ENCODE data around the gene SGCB.

Gene SGCB

DNA sequence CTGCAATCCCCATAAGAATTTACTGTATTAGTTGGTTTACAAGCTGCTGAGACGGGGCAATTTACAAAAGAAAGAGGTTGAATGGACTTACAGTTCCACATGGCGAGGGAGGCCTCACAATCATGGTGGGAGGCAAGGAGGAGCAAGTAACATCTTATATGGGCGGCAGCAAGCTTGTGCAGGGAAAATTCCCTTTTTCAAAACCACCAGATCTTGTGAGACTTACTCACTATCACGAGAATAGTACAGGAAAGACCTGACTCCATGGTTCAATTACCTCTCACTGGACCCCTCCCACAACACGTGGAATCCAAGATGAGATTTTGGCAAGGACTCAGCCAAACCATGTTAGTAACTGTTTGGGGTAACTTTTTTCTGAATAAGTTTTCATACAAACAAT lies 11.2 kb upstream of the SGCB start:
- TF ChIP-seq, protein P1, sequence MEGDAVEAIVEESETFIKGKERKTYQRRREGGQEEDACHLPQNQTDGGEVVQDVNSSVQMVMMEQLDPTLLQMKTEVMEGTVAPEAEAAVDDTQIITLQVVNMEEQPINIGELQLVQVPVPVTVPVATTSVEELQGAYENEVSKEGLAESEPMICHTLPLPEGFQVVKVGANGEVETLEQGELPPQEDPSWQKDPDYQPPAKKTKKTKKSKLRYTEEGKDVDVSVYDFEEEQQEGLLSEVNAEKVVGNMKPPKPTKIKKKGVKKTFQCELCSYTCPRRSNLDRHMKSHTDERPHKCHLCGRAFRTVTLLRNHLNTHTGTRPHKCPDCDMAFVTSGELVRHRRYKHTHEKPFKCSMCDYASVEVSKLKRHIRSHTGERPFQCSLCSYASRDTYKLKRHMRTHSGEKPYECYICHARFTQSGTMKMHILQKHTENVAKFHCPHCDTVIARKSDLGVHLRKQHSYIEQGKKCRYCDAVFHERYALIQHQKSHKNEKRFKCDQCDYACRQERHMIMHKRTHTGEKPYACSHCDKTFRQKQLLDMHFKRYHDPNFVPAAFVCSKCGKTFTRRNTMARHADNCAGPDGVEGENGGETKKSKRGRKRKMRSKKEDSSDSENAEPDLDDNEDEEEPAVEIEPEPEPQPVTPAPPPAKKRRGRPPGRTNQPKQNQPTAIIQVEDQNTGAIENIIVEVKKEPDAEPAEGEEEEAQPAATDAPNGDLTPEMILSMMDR (IDR thresholded peaks at IDR 0.05; ENCODE audit: low read depth, low read length, missing control alignments), result no peak
- H3K4me3 ChIP-seq (ENCODE audit: low read depth, low read length), result no peak overlapping the region
- no peak for DNase-seq (ENCODE audit: low read depth)

GRCh38 chr4:52045028-52045427 lies 6.9 kb upstream of the SGCB start:
- DNase-seq (ENCODE audit: low read depth), result no peak
- TF ChIP-seq, protein P1 (IDR thresholded peaks at IDR 0.05; ENCODE audit: low read depth, low read length, missing control alignments), result no peak
- H3K4me3 ChIP-seq (ENCODE audit: low read depth, low read length), result no peak overlapping the region

GRCh38 chr4:52037689-52038102 lies 403 bp downstream of the SGCB start:
- peak overlapping the region; percentile 84 for H3K4me3 ChIP-seq (ENCODE audit: low read depth, low read length)
- DNase-seq (ENCODE audit: low read depth), result peak; percentile 7
- TF ChIP-seq, protein P1 (IDR thresholded peaks at IDR 0.05; ENCODE audit: low read depth, low read length, missing control alignments), result no peak

GRCh38 chr4:52036886-52037530 lies 1.1 kb downstream of the SGCB start:
- TF ChIP-seq, protein P1 (IDR thresholded peaks at IDR 0.05; ENCODE audit: low read depth, low read length, missing control alignments), result no peak
- no peak for DNase-seq (ENCODE audit: low read depth)
- H3K4me3 ChIP-seq (ENCODE audit: low read depth, low read length), result peak overlapping the region; percentile 84; the same call in 1 of the 2 replicates

- no peak for DNase-seq (ENCODE audit: low read depth)
- TF ChIP-seq, protein P1 (IDR thresholded peaks at IDR 0.05; ENCODE audit: low read depth, low read length, missing control alignments), result no peak
- no peak overlapping the region for H3K4me3 ChIP-seq (ENCODE audit: low read depth, low read length)
These were observed 2.9 kb downstream of the SGCB start for GRCh38 chr4:52035190-52035589.

DNA sequence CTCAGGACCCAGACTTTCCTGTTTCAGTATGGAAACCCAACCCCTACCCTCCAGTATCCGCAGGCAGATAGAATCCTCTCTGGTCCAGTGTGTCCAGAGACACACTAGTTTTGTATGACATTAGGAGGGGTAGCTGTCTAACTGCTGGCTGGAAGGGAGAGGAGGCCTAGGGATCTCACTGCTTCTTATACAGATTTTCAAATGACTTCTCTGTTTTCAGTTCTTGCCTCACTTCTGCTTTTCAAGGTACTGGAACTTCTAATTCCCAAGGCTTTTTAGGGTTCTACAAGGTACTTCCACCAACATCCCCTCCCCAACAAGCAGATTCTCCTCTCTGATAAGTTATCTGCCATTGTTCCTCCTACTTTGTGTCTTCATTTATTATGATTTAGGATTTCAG lies 6.1 kb downstream of the SGCB start:
- no peak for DNase-seq (ENCODE audit: low read depth)
- TF ChIP-seq, protein P1 (IDR thresholded peaks at IDR 0.05; ENCODE audit: low read depth, low read length, missing control alignments), result no peak

GRCh38 chr4:52028970-52029369 lies 9.1 kb downstream of the SGCB start:
- TF ChIP-seq, protein P1 (IDR thresholded peaks at IDR 0.05; ENCODE audit: low read depth, low read length, missing control alignments), result no peak
- DNase-seq (ENCODE audit: low read depth), result no peak
- H3K4me3 ChIP-seq (ENCODE audit: low read depth, low read length), result no peak overlapping the region

More for the DNA sequence above, 6.1 kb downstream of the SGCB start:
- no peak overlapping the region for H3K4me3 ChIP-seq (ENCODE audit: low read depth, low read length)
